Nephron (organoid): ENCODE measurements around the gene RAP1GAP2.
A peak's percentile ranks its signal among the peaks of the same experiment; 100 is the strongest.
"Not testable (repeated sequence)": the region's sequence is repeated elsewhere in the genome, so short reads cannot be mapped to it uniquely, and the experiment has no call there.

Source experiments
- H3K27ac Mint-ChIP-seq, 3 experiments: 2 replicates each; pipeline ENCODE4 v1.8.0; 2020; ENCODE audit warnings: mixed read lengths in 3 of 3, mild to moderate bottlenecking in 2 of 3, moderate library complexity in 1 of 3
- H3K27me3 Mint-ChIP-seq: 2 replicates; pipeline ENCODE4 v1.8.0; 2021; ENCODE audit warnings: low read depth, mild to moderate bottlenecking, moderate library complexity, mixed read lengths
- H3K36me3 Mint-ChIP-seq: 2 replicates; pipeline ENCODE4 v1.8.0; 2020; ENCODE audit warnings: low read depth, mixed read lengths
- H3K4me1 Mint-ChIP-seq: 2 replicates; pipeline ENCODE4 v1.8.0; 2020; ENCODE audit warnings: mixed read lengths
- H3K4me3 Mint-ChIP-seq, 3 experiments: 2 replicates each; pipeline ENCODE4 v1.8.0; 2020; ENCODE audit warnings: mild to moderate bottlenecking in 3 of 3, mixed read lengths in 3 of 3, moderate library complexity in 2 of 3
- H3K9me3 Mint-ChIP-seq: 2 replicates; pipeline ENCODE4 v1.8.0; 2020; ENCODE audit warnings: mixed read lengths
- TF ChIP-seq, protein P1 (sequence below), 3 experiments: fragments of 200-600 bp; sonication (generic); IDR thresholded peaks; one replicate each; pipeline ENCODE4 v1.5.0; 2021; ENCODE audit warnings: antibody characterized with exemption in 3 of 3; ENCODE audit not compliant: unreplicated experiment in 3 of 3

RAP1GAP2 gene

GRCh38 chr17:2981325-2981724, 185.1 kb downstream of the RAP1GAP2 start:
- peaks cover 16% of the 10 kb centered on the region for H3K4me1 Mint-ChIP-seq
- TF ChIP-seq, protein P1, sequence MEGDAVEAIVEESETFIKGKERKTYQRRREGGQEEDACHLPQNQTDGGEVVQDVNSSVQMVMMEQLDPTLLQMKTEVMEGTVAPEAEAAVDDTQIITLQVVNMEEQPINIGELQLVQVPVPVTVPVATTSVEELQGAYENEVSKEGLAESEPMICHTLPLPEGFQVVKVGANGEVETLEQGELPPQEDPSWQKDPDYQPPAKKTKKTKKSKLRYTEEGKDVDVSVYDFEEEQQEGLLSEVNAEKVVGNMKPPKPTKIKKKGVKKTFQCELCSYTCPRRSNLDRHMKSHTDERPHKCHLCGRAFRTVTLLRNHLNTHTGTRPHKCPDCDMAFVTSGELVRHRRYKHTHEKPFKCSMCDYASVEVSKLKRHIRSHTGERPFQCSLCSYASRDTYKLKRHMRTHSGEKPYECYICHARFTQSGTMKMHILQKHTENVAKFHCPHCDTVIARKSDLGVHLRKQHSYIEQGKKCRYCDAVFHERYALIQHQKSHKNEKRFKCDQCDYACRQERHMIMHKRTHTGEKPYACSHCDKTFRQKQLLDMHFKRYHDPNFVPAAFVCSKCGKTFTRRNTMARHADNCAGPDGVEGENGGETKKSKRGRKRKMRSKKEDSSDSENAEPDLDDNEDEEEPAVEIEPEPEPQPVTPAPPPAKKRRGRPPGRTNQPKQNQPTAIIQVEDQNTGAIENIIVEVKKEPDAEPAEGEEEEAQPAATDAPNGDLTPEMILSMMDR (IDR thresholded peaks at IDR 0.05; ENCODE audit: unreplicated experiment in 3 of 3) = no peak
- peaks cover 3% of the 10 kb centered on the region for H3K36me3 Mint-ChIP-seq
- no peak overlapping the region for H3K4me3 Mint-ChIP-seq
- no peak overlapping the region for H3K27ac Mint-ChIP-seq
- H3K27me3 Mint-ChIP-seq = peaks cover 3% of the 10 kb centered on the region
- H3K9me3 Mint-ChIP-seq = no peaks in the 10 kb centered on the region

DNA sequence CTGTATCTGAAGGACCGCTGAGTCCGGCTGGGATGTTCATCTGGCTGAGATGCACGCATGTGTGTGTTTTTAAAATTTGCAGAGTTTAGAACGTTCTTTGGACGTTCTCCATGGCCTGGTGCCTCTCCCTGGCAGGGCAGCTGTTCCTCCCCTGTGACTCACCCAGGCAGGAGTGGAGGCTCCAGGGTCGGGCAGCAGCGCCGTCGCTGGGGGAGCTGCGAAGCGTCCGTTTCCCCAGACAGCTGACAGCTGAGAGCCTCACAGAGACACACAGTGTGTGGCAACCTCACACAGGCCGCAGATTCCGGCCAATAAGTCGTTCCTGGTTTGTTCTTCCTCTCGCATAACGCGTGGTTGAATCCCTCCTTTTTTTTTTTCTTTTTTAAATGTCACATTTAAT, 186.6 kb downstream of the RAP1GAP2 start:
- TF ChIP-seq, protein P1 (IDR thresholded peaks at IDR 0.05; ENCODE audit: unreplicated experiment in 3 of 3) = no peak
- no peaks in the 10 kb centered on the region for H3K9me3 Mint-ChIP-seq
- peaks cover 3% of the 10 kb centered on the region for H3K36me3 Mint-ChIP-seq
- H3K27ac Mint-ChIP-seq = peak overlapping the region in 2 of 3 experiments; percentile 49 to 67
- no peak overlapping the region for H3K4me3 Mint-ChIP-seq
- peaks cover 3% of the 10 kb centered on the region for H3K27me3 Mint-ChIP-seq
- H3K4me1 Mint-ChIP-seq = peaks cover 16% of the 10 kb centered on the region

DNA sequence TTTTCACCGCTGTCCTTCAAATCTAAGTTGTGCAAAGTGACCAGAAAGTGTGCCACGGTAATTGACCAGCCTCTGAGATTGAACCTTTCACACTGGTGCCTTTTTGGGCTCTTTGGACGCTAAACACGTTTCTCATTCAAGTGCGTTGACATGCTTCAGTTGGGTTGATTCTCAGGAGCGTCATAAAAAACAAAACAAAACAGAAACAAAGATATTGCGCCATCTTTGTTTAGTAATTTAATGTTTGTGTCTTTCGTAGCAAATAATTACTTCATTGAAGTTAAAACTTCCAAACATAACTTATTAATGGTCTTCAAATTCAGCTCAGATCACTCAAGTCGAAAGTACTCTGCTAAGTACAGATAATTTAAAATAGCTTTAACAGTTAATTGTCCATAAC, 187.0 kb downstream of the RAP1GAP2 start:
- no peaks in the 10 kb centered on the region for H3K9me3 Mint-ChIP-seq
- H3K4me1 Mint-ChIP-seq = peaks cover 16% of the 10 kb centered on the region
- peaks cover 3% of the 10 kb centered on the region for H3K27me3 Mint-ChIP-seq
- TF ChIP-seq, protein P1 (IDR thresholded peaks at IDR 0.05; ENCODE audit: unreplicated experiment in 3 of 3) = no peak
- H3K27ac Mint-ChIP-seq = peak overlapping the region in 2 of 3 experiments; percentile 49 to 67
- no peak overlapping the region for H3K4me3 Mint-ChIP-seq
- peaks cover 3% of the 10 kb centered on the region for H3K36me3 Mint-ChIP-seq

- Mint-ChIP-seq H3K27me3 (peaks cover 5% of the 10 kb centered on the region), H3K4me3 (no peak overlapping the region), H3K36me3 (peaks cover 3% of the 10 kb centered on the region), H3K4me1 (peaks cover 16% of the 10 kb centered on the region), H3K9me3 (no peaks in the 10 kb centered on the region), H3K27ac (no peak overlapping the region)
- TF ChIP-seq, protein P1 (IDR thresholded peaks at IDR 0.05; ENCODE audit: unreplicated experiment in 3 of 3) = no peak
Observed at GRCh38 chr17:2985318-2985717, 189.1 kb downstream of the RAP1GAP2 start.

- Mint-ChIP-seq H3K4me1 (peaks cover 16% of the 10 kb centered on the region), H3K36me3 (peaks cover 3% of the 10 kb centered on the region)
Observed at GRCh38 chr17:2986925-2987324, 190.7 kb downstream of the RAP1GAP2 start.

GRCh38 chr17:2989396-2989795, 193.2 kb downstream of the RAP1GAP2 start:
- H3K27ac Mint-ChIP-seq, H3K9me3 Mint-ChIP-seq, H3K27me3 Mint-ChIP-seq, H3K36me3 Mint-ChIP-seq, H3K4me3 Mint-ChIP-seq, H3K4me1 Mint-ChIP-seq: not testable (repeated sequence)

More at GRCh38 chr17:2986925-2987324, 190.7 kb downstream of the RAP1GAP2 start:
- Mint-ChIP-seq H3K27me3 (peaks cover 4% of the 10 kb centered on the region), H3K9me3 (no peaks in the 10 kb centered on the region), H3K27ac (no peak overlapping the region), H3K4me3 (no peak overlapping the region)
- TF ChIP-seq, protein P1 (IDR thresholded peaks at IDR 0.05; ENCODE audit: unreplicated experiment in 3 of 3) = no peak
